ENCODE data around the gene ST7. TPM values are rescaled to one million over a fixed set of nuclear protein-coding genes. Genes with fewer than 3 reads are reported as not detected.

ST7 gene
- total RNA-seq, 3 donors from 2014 or later (not counting 1 experiment from before 2014, with no cell fraction given) = 9.8 to 15.7 (median 12.9) TPM

- no peak overlapping the region for H3K4me3 ChIP-seq (ENCODE audit: low read length)
- intact Hi-C loops (cut with micrococcal nuclease) = no loop called here
- no peaks in the 10 kb centered on the region for H3K27me3 Mint-ChIP-seq (ENCODE audit: low read depth in 2 of 2)
- no peak for TF ChIP-seq CTCF (IDR thresholded peaks at IDR 0.05)
- ATAC-seq (no peak), DNase-seq (no peak)
- H3K27ac Mint-ChIP-seq = no peak overlapping the region
- no peaks in the 10 kb centered on the region for H3K36me3 Mint-ChIP-seq
- no peak overlapping the region for H3K27ac ChIP-seq (ENCODE audit: low read length)
- no peaks in the 10 kb centered on the region for H3K36me3 ChIP-seq (ENCODE audit: control insufficient read depth, insufficient read depth, low read length)
- no peaks in the 10 kb centered on the region for H3K9me3 Mint-ChIP-seq
- no peaks in the 10 kb centered on the region for H3K4me1 ChIP-seq (ENCODE audit: control insufficient read depth, insufficient read depth, low read length)
- 86% methylated on average over 3 of the region's 3 CpGs for WGBS (ENCODE audit: insufficient coverage)
- no peaks in the 10 kb centered on the region for H3K27me3 ChIP-seq (ENCODE audit: control insufficient read depth, insufficient read depth, low read length)
- H3K4me3 Mint-ChIP-seq = no peak overlapping the region
- H3K9me3 ChIP-seq (ENCODE audit: control insufficient read depth, insufficient read depth, low read length) = no peaks in the 10 kb centered on the region
- H3K4me1 Mint-ChIP-seq = peaks cover 27 to 30% of the 10 kb centered on the region in 2 donors
These were observed 112.4 kb downstream of the ST7 start for GRCh38 chr7:117065571-117066150.

GRCh38 chr7:117066668-117067067 lies 113.4 kb downstream of the ST7 start:
- Histone ChIP-seq H3K36me3 (ENCODE audit: control insufficient read depth, insufficient read depth, low read length) (no peaks in the 10 kb centered on the region), H3K4me1 (ENCODE audit: control insufficient read depth, insufficient read depth, low read length) (no peaks in the 10 kb centered on the region), H3K27ac (ENCODE audit: low read length) (no peak overlapping the region), H3K4me3 (ENCODE audit: low read length) (no peak overlapping the region), H3K27me3 (ENCODE audit: control insufficient read depth, insufficient read depth, low read length) (no peaks in the 10 kb centered on the region), H3K9me3 (ENCODE audit: control insufficient read depth, insufficient read depth, low read length) (no peaks in the 10 kb centered on the region)
- H3K9me3 Mint-ChIP-seq = no peaks in the 10 kb centered on the region
- WGBS (ENCODE audit: insufficient coverage) = 100% methylated on average over 2 of the region's 3 CpGs
- intact Hi-C loops (cut with micrococcal nuclease) = no loop called here
- no peak overlapping the region for H3K4me3 Mint-ChIP-seq
- DNase-seq (no peak), ATAC-seq (peak in 1 of 3 donors; percentile 38)
- no peak for TF ChIP-seq CTCF (IDR thresholded peaks at IDR 0.05)
- H3K36me3 Mint-ChIP-seq = no peaks in the 10 kb centered on the region
- no peak overlapping the region for H3K27ac Mint-ChIP-seq
- H3K27me3 Mint-ChIP-seq (ENCODE audit: low read depth in 2 of 2) = no peaks in the 10 kb centered on the region
- peaks cover 27 to 31% of the 10 kb centered on the region in 2 donors for H3K4me1 Mint-ChIP-seq

- 100% methylated on average over 1 of the region's 1 CpG for WGBS (ENCODE audit: insufficient coverage)
- no peaks in the 10 kb centered on the region for H3K27me3 ChIP-seq (ENCODE audit: control insufficient read depth, insufficient read depth, low read length)
- H3K4me3 Mint-ChIP-seq = no peak overlapping the region
These were observed 114.0 kb downstream of the ST7 start for GRCh38 chr7:117067340-117067739.

More at GRCh38 chr7:117067340-117067739, 114.0 kb downstream of the ST7 start:
- no peak for ATAC-seq
- H3K9me3 ChIP-seq (ENCODE audit: control insufficient read depth, insufficient read depth, low read length) = no peaks in the 10 kb centered on the region
- H3K4me1 Mint-ChIP-seq = peaks cover 29 to 38% of the 10 kb centered on the region in 2 donors
- H3K36me3 ChIP-seq (ENCODE audit: control insufficient read depth, insufficient read depth, low read length) = no peaks in the 10 kb centered on the region
- no peaks in the 10 kb centered on the region for H3K9me3 Mint-ChIP-seq
- H3K27ac ChIP-seq (ENCODE audit: low read length) = no peak overlapping the region
- peak overlapping the region in 1 of 2 donors; percentile 40 for H3K27ac Mint-ChIP-seq
- H3K36me3 Mint-ChIP-seq = no peaks in the 10 kb centered on the region
- no peak for TF ChIP-seq CTCF (IDR thresholded peaks at IDR 0.05)
- no peaks in the 10 kb centered on the region for H3K4me1 ChIP-seq (ENCODE audit: control insufficient read depth, insufficient read depth, low read length)
- H3K27me3 Mint-ChIP-seq (ENCODE audit: low read depth in 2 of 2) = no peaks in the 10 kb centered on the region
- H3K4me3 ChIP-seq (ENCODE audit: low read length) = no peak overlapping the region
- no peak for DNase-seq
- intact Hi-C loops (cut with micrococcal nuclease) = no loop called here

Data from natural killer cell (primary cell).